Stimulated activated CD8-positive, alpha-beta memory T cell treated with anti-CD3 and anti-CD28 coated beads, Interleukin-15, amount 100 ng/mL, for 24 hours (primary cell): ENCODE measurements around the gene ALDH7A1.
"Not testable (repeated sequence)": the region's sequence is repeated elsewhere in the genome, so short reads cannot be mapped to it uniquely, and the experiment has no call there.

ENCODE experiments used
- DNase-seq: peaks from one replicate; pipeline ENCODE4 v3.0.0-alpha.2; 2020; ENCODE audit warnings: low read depth

ALDH7A1 gene

GRCh38 chr5:126594748-126595485 is at the start of gene ALDH7A1:
ALDH7A1 (minus strand) TSS chr5:126595219; CDS start chr5:126595198, 21 bp downstream.
- no peak for DNase-seq

- no peak for DNase-seq
Observed at GRCh38 chr5:126641387-126641786, 46.4 kb upstream of the ALDH7A1 start.

GRCh38 chr5:126640866-126641265 is 45.8 kb upstream of the ALDH7A1 start:
- no peak for DNase-seq

- no peak for DNase-seq
Observed at GRCh38 chr5:126636956-126637355, 41.9 kb upstream of the ALDH7A1 start.

- no peak for DNase-seq
Observed at GRCh38 chr5:126635585-126635984, 40.6 kb upstream of the ALDH7A1 start.

- DNase-seq, result no peak
Observed at GRCh38 chr5:126633552-126633951, 38.5 kb upstream of the ALDH7A1 start.

GRCh38 chr5:126631920-126632319 is 36.9 kb upstream of the ALDH7A1 start:
- DNase-seq, result no peak

- DNase-seq, result no peak
Observed at GRCh38 chr5:126628102-126628501, 33.1 kb upstream of the ALDH7A1 start.

GRCh38 chr5:126624534-126624933 is 29.5 kb upstream of the ALDH7A1 start:
- no peak for DNase-seq

GRCh38 chr5:126619781-126620180 is 24.8 kb upstream of the ALDH7A1 start:
- DNase-seq, result no peak

- DNase-seq, result not testable (repeated sequence)
Observed at GRCh38 chr5:126617603-126618002, 22.6 kb upstream of the ALDH7A1 start.

GRCh38 chr5:126615286-126615685 is 20.3 kb upstream of the ALDH7A1 start:
- DNase-seq, result no peak

GRCh38 chr5:126613941-126614592 is 19.0 kb upstream of the ALDH7A1 start:
- DNase-seq, result no peak

GRCh38 chr5:126610616-126611015 is 15.6 kb upstream of the ALDH7A1 start:
- no peak for DNase-seq

GRCh38 chr5:126610160-126610559 is 15.1 kb upstream of the ALDH7A1 start:
- DNase-seq, result no peak

GRCh38 chr5:126605525-126605924 is 10.5 kb upstream of the ALDH7A1 start:
- no peak for DNase-seq

- no peak for DNase-seq
Observed at GRCh38 chr5:126603402-126603991, 8.5 kb upstream of the ALDH7A1 start.

GRCh38 chr5:126600631-126601511 is 5.9 kb upstream of the ALDH7A1 start, which contains the start of gene PHAX:
PHAX (plus strand) TSS chr5:126600947; CDS start chr5:126600963, 16 bp downstream.
- peak; percentile 61 for DNase-seq

- not testable (repeated sequence) for DNase-seq
Observed at GRCh38 chr5:126599971-126600630, 5.1 kb upstream of the ALDH7A1 start.

- DNase-seq, result no peak
Observed at GRCh38 chr5:126599499-126599898, 4.5 kb upstream of the ALDH7A1 start.

GRCh38 chr5:126597156-126597555 is 2.1 kb upstream of the ALDH7A1 start:
- DNase-seq, result no peak
